Neural cell (in vitro differentiated cells): ENCODE measurements around the gene SFXN2. TPM values are rescaled to one million over a fixed set of nuclear protein-coding genes. Genes with fewer than 3 reads are reported as not detected.

Source experiments
- H2AFZ ChIP-seq: fragments of 200-600, 300-800 bp; sonication (generic), shearing (Covaris generic); 2 replicates; pipeline ENCODE4 v1.6.0; 2014; ENCODE audit warnings: low read depth, mild to moderate bottlenecking, antibody characterized with exemption, low read length, moderate library complexity
- H3F3A ChIP-seq: fragments of 200-600 bp; shearing (Covaris generic); 2 replicates; pipeline ENCODE4 v1.6.1; 2016; ENCODE audit warnings: mild to moderate bottlenecking, moderate library complexity, mixed read lengths, antibody characterized with exemption, low read length; ENCODE audit not compliant: insufficient read depth, poor library complexity, severe bottlenecking
- H3K27ac ChIP-seq: fragments of 200-600, 300-800 bp; sonication (generic), shearing (Covaris generic); 2 replicates; pipeline ENCODE4 v1.5.1; 2014; ENCODE audit warnings: mild to moderate bottlenecking, low read length, moderate library complexity
- H3K27me3 ChIP-seq: fragments of 300-800, 200-600 bp; sonication (generic), shearing (Covaris generic); 2 replicates; pipeline ENCODE4 v1.6.0; 2014; ENCODE audit warnings: mild to moderate bottlenecking, low read depth, low read length, moderate library complexity; ENCODE audit not compliant: insufficient read depth
- H3K36me3 ChIP-seq: fragments of 300-800, 200-600 bp; sonication (generic), shearing (Covaris generic); 2 replicates; pipeline ENCODE4 v1.5.1; 2014; ENCODE audit warnings: mild to moderate bottlenecking, antibody characterized with exemption, low read length, moderate library complexity; ENCODE audit not compliant: insufficient read depth
- H3K4me2 ChIP-seq: fragments of 300-800, 200-600 bp; sonication (generic), shearing (Covaris generic); 2 replicates; pipeline ENCODE4 v1.6.0; 2014; ENCODE audit warnings: mild to moderate bottlenecking, low read length
- H3K4me3 ChIP-seq: fragments of 300-800, 200-600 bp; sonication (generic), shearing (Covaris generic); 2 replicates; pipeline ENCODE4 v1.5.1; 2014; ENCODE audit warnings: mild to moderate bottlenecking, low read length, moderate library complexity
- H3K79me2 ChIP-seq: fragments of 200-600 bp; shearing (Covaris generic); replicated peaks from 2 replicates; pipeline ENCODE4 v1.6.0; 2014; ENCODE audit warnings: mild to moderate bottlenecking, low read length, moderate library complexity; ENCODE audit not compliant: insufficient read depth
- H3K9ac ChIP-seq: fragments of 300-800, 200-600 bp; sonication (generic), shearing (Covaris generic); 2 replicates; pipeline ENCODE4 v1.6.1; 2016; ENCODE audit warnings: mild to moderate bottlenecking, low read length, mixed read lengths
- H3K9me2 ChIP-seq: fragments of 200-600 bp; shearing (Covaris generic); 2 replicates; pipeline ENCODE4 v1.6.1; 2016; ENCODE audit warnings: mild to moderate bottlenecking, low read length, mixed read lengths; ENCODE audit not compliant: insufficient read depth
- H3K9me3 ChIP-seq: fragments of 200-600, 300-800 bp; sonication (generic), shearing (Covaris generic); 2 replicates; pipeline ENCODE4 v1.6.1; 2016; ENCODE audit warnings: mild to moderate bottlenecking, mixed run types, low read length, moderate library complexity, mixed read lengths
- H4K20me1 ChIP-seq: fragments of 200-600 bp; shearing (Covaris generic); 2 replicates; pipeline ENCODE4 v1.6.1; 2016; ENCODE audit warnings: mild to moderate bottlenecking, mixed run types; ENCODE audit not compliant: insufficient read depth
- EP300 ChIP-seq: fragments of 450-650 bp; conservative IDR thresholded peaks from 2 replicates; pipeline ENCODE4 v1.6.1; 2014; ENCODE audit warnings: antibody characterized with exemption, mild to moderate bottlenecking, moderate library complexity; ENCODE audit not compliant: poor library complexity, severe bottlenecking
- EZH2 ChIP-seq: fragments of 200-600, 300-800 bp; shearing (Covaris generic), sonication (generic); IDR thresholded peaks from 2 replicates; pipeline ENCODE4 v1.6.1; 2014; ENCODE audit warnings: antibody characterized with exemption, low read length, borderline replicate concordance, mild to moderate bottlenecking; ENCODE audit not compliant: insufficient read depth, poor library complexity, severe bottlenecking
- MXI1 ChIP-seq: fragments of 450-650 bp; conservative IDR thresholded peaks from 2 replicates; pipeline ENCODE4 v1.6.1; 2014; ENCODE audit warnings: antibody characterized with exemption, mild to moderate bottlenecking; ENCODE audit not compliant: poor library complexity, severe bottlenecking
- POLR2AphosphoS5 ChIP-seq: IDR thresholded peaks from 2 replicates; pipeline ENCODE4 v1.6.1; 2012
- RAD21 ChIP-seq: fragments of 450-650 bp; conservative IDR thresholded peaks from 2 replicates; pipeline ENCODE4 v1.6.1; 2014; ENCODE audit warnings: antibody characterized with exemption, mild to moderate bottlenecking, moderate library complexity
- SMC3 ChIP-seq: fragments of 450-650 bp; conservative IDR thresholded peaks from 2 replicates; pipeline ENCODE4 v1.6.1; 2014; ENCODE audit warnings: antibody characterized with exemption, mild to moderate bottlenecking, moderate library complexity; ENCODE audit not compliant: poor library complexity
- TAF1 ChIP-seq: IDR thresholded peaks from 2 replicates; pipeline ENCODE4 v1.6.1; 2012; ENCODE audit warnings: low read depth
- polyA plus RNA-seq: library from polyadenylated mRNA; depleted of rRNA; stranded (reverse); fragments of >200 nt; gene quantifications from 2 replicates; pipeline ENCODE4 v1.2.3, GENCODE V29; 2014
- TF ChIP-seq, protein P1 (sequence below): fragments of 450-650 bp; IDR thresholded peaks from 2 replicates; pipeline ENCODE4 v1.5.1; 2014; ENCODE audit warnings: antibody characterized with exemption, mild to moderate bottlenecking, moderate library complexity; ENCODE audit not compliant: poor library complexity, severe bottlenecking
- TF ChIP-seq, protein P2 (sequence below): IDR thresholded peaks from 2 replicates; pipeline ENCODE4 v1.6.1; 2012; ENCODE audit warnings: borderline replicate concordance

SFXN2 gene
- polyA plus RNA-seq, 1 donor from 2014 or later: 16.0 TPM

DNA sequence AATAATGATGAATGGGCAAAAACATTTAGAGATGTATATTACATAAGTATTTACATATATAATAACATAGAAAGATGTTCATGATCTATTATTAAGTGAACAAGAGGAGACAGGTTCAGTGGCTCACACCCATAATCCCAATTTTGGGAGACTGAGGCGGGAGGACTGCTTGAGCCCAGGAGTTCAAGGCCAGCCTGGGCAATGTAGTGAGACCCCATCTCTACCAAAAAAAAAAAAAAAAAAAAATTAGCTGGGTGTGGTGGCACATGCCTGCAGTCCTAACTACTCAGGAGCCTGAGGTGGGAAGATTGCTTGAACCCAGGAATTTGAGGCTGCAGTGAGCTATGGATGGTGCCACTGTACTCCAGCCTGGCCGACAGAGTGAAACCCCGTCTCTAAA is 12.6 kb upstream of the SFXN2 start:
- Histone ChIP-seq H3F3A (no peaks in the 10 kb centered on the region), H3K4me3 (no peak overlapping the region), H3K9ac (no peak overlapping the region), H3K27ac (no peak overlapping the region), H3K9me2 (no peaks in the 10 kb centered on the region), H3K79me2 (peaks cover 15% of the 10 kb centered on the region), H3K27me3 (no peaks in the 10 kb centered on the region), H3K4me2 (no peak overlapping the region), H2AFZ (no peak overlapping the region), H3K36me3 (no peaks in the 10 kb centered on the region), H3K9me3 (no peaks in the 10 kb centered on the region), H4K20me1 (no peaks in the 10 kb centered on the region)
- TF ChIP-seq MXI1 (no peak), TAF1 (no peak), POLR2AphosphoS5 (no peak), EZH2 (no peak), RAD21 (no peak), EP300 (no peak), SMC3 (no peak)
- TF ChIP-seq, protein P1, sequence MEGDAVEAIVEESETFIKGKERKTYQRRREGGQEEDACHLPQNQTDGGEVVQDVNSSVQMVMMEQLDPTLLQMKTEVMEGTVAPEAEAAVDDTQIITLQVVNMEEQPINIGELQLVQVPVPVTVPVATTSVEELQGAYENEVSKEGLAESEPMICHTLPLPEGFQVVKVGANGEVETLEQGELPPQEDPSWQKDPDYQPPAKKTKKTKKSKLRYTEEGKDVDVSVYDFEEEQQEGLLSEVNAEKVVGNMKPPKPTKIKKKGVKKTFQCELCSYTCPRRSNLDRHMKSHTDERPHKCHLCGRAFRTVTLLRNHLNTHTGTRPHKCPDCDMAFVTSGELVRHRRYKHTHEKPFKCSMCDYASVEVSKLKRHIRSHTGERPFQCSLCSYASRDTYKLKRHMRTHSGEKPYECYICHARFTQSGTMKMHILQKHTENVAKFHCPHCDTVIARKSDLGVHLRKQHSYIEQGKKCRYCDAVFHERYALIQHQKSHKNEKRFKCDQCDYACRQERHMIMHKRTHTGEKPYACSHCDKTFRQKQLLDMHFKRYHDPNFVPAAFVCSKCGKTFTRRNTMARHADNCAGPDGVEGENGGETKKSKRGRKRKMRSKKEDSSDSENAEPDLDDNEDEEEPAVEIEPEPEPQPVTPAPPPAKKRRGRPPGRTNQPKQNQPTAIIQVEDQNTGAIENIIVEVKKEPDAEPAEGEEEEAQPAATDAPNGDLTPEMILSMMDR: no peak
- TF ChIP-seq, protein P2, sequence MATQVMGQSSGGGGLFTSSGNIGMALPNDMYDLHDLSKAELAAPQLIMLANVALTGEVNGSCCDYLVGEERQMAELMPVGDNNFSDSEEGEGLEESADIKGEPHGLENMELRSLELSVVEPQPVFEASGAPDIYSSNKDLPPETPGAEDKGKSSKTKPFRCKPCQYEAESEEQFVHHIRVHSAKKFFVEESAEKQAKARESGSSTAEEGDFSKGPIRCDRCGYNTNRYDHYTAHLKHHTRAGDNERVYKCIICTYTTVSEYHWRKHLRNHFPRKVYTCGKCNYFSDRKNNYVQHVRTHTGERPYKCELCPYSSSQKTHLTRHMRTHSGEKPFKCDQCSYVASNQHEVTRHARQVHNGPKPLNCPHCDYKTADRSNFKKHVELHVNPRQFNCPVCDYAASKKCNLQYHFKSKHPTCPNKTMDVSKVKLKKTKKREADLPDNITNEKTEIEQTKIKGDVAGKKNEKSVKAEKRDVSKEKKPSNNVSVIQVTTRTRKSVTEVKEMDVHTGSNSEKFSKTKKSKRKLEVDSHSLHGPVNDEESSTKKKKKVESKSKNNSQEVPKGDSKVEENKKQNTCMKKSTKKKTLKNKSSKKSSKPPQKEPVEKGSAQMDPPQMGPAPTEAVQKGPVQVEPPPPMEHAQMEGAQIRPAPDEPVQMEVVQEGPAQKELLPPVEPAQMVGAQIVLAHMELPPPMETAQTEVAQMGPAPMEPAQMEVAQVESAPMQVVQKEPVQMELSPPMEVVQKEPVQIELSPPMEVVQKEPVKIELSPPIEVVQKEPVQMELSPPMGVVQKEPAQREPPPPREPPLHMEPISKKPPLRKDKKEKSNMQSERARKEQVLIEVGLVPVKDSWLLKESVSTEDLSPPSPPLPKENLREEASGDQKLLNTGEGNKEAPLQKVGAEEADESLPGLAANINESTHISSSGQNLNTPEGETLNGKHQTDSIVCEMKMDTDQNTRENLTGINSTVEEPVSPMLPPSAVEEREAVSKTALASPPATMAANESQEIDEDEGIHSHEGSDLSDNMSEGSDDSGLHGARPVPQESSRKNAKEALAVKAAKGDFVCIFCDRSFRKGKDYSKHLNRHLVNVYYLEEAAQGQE: no peak

DNA sequence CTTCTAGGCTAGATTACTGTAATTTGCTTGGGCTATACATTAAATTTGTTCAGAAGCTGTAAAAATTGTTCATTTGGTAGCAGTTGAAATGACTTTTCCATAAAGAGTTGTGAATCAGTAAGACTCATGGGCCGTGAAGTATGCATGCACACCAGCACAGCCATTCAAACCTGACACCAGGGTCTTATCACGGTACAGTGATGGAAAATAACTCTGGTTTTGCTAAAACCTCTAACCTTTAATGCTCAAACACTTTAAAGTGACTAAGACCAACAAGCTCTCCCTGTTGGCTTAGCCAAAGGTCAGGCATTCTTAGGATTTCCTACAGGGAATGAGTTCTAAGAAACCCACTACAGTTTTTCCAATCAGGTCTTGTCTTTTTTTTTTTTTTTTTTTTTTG is 11.7 kb upstream of the SFXN2 start:
- H3K9me2 ChIP-seq: no peaks in the 10 kb centered on the region
- H4K20me1 ChIP-seq: no peaks in the 10 kb centered on the region
- H3K9me3 ChIP-seq: no peaks in the 10 kb centered on the region
- H3K36me3 ChIP-seq: no peaks in the 10 kb centered on the region
- H3K27me3 ChIP-seq: no peaks in the 10 kb centered on the region
- H3F3A ChIP-seq: no peaks in the 10 kb centered on the region
- peaks cover 24% of the 10 kb centered on the region for H3K79me2 ChIP-seq
- TF ChIP-seq SMC3: no peak
- no peak for TF ChIP-seq TAF1
- no peak overlapping the region for H3K4me2 ChIP-seq
- H3K27ac ChIP-seq: no peak overlapping the region
- H3K4me3 ChIP-seq: no peak overlapping the region
- H3K9ac ChIP-seq: no peak overlapping the region
- no peak overlapping the region for H2AFZ ChIP-seq

GRCh38 chr10:102704915-102705314 is 9.5 kb upstream of the SFXN2 start:
- H3K4me2 ChIP-seq: no peak overlapping the region
- H2AFZ ChIP-seq: no peak overlapping the region
- H3K9me3 ChIP-seq: no peaks in the 10 kb centered on the region
- no peak overlapping the region for H3K4me3 ChIP-seq
- no peaks in the 10 kb centered on the region for H3K27me3 ChIP-seq
- H4K20me1 ChIP-seq: no peaks in the 10 kb centered on the region
- no peaks in the 10 kb centered on the region for H3F3A ChIP-seq
- no peak overlapping the region for H3K9ac ChIP-seq
- H3K79me2 ChIP-seq: peaks cover 40% of the 10 kb centered on the region
- no peak overlapping the region for H3K27ac ChIP-seq
- no peaks in the 10 kb centered on the region for H3K9me2 ChIP-seq
- TF ChIP-seq RAD21 (no peak), EP300 (no peak), EZH2 (no peak), TAF1 (no peak), POLR2AphosphoS5 (no peak), MXI1 (no peak)
- TF ChIP-seq, protein P2: no peak
- TF ChIP-seq, protein P1: no peak
- no peaks in the 10 kb centered on the region for H3K36me3 ChIP-seq
